Epidermal melanocyte (primary cell): ENCODE measurements around the gene NYAP2.
A peak's percentile ranks its signal among the peaks of the same experiment; 100 is the strongest.

Experiments
- DNase-seq: peaks from one replicate; pipeline ENCODE4 v3.0.0; 2011; ENCODE audit warnings: low spot score; ENCODE audit not compliant: insufficient read length

The NYAP2 gene

GRCh38 chr2:225399504-225399903 lies at the start of gene NYAP2:
NYAP2 (plus strand) TSS chr2:225399710; CDS start chr2:225408881, 9,171 bp downstream.
- DNase-seq, result no peak

GRCh38 chr2:225353579-225354085 lies 45.9 kb upstream of the NYAP2 start:
- DNase-seq, result no peak

GRCh38 chr2:225354281-225354774 lies 45.2 kb upstream of the NYAP2 start:
- no peak for DNase-seq

DNA sequence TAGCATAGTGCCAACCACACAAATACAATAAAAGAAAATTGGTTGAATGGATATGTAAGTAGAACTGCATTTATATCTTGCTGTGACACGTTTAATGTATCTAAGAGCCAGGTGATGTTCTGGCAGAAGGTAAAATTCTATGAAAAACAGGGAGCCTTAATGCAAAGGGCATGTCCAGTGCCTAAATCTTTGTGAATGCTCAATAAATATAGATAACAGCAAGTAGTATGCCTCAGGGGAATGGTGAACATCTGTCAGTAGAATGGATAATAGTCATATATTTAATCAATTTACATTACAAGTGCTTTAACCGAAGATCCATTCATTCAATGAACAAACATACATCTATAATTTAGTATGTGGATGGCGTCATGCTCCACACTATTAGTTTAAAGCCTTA lies 43.7 kb upstream of the NYAP2 start:
- no peak for DNase-seq

DNA sequence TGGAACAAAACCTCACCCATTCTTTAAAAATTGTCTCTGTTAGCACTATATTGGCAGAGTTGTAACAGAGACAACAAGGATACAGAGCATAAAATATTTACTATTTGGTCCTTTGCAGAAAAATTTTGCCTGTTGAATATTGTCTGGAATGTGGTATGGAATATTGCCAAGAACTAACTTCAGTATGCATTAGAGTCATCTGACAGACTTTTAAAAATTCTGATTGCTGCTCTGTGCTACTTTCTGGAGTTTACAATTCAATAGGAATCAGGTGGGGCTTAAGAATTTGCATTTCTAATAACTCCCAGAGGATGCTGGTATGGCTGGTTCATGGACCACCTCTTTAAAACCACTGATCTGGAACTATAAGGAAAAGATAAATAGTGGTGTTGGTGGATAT lies 32.8 kb upstream of the NYAP2 start:
- no peak for DNase-seq

- no peak for DNase-seq
Measured at GRCh38 chr2:225367482-225367881, 32.0 kb upstream of the NYAP2 start.

GRCh38 chr2:225378984-225379383 lies 20.5 kb upstream of the NYAP2 start:
- DNase-seq, result no peak

GRCh38 chr2:225379856-225380255 lies 19.7 kb upstream of the NYAP2 start:
- DNase-seq, result no peak

DNA sequence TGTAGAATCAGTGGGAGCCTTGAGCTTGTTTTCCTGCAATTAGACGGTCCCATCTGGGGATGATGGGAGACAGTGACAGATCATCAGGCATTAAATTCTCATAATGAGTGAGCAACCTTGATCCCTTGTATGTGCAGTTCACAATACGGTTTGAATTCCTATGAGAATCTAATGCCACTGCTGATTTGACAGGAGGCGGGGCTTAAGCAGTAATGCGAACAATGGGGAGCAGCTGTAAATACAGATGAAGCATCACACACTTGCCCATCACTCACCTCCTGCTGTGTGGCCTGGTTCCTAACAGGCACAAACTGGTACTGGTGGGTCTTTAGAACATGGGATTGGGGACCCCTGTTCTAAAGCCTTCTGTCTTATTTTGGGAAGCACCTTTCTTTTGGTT lies 17.9 kb upstream of the NYAP2 start:
- no peak for DNase-seq

- DNase-seq, result no peak
Measured at GRCh38 chr2:225398372-225398771, 1.1 kb upstream of the NYAP2 start.

DNA sequence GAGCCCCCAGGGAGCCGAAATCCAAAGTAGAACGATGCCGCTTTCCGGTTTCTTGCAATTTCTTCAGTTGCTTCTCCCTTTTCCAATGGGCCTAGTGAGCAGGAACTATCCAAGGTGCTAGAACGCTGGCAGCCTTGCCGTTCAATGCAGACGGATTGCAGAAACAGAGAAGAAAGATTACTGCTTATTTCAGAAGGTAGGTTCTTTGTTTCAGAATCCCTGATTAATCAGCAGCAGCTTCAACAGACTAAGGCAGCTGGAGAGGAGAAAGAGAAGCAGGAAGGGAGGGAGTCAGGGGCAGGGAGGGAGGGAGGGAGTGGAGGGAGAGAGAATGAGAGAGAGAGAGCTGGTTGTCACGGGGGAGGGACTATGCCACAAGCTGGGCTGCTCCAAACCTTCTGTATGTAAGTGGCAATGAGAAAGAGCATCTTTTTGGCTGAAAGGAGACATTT lies 576 bp downstream of the NYAP2 start:
- DNase-seq, result peak; percentile 25

GRCh38 chr2:225400546-225401400 lies 1.3 kb downstream of the NYAP2 start:
- no peak for DNase-seq

DNA sequence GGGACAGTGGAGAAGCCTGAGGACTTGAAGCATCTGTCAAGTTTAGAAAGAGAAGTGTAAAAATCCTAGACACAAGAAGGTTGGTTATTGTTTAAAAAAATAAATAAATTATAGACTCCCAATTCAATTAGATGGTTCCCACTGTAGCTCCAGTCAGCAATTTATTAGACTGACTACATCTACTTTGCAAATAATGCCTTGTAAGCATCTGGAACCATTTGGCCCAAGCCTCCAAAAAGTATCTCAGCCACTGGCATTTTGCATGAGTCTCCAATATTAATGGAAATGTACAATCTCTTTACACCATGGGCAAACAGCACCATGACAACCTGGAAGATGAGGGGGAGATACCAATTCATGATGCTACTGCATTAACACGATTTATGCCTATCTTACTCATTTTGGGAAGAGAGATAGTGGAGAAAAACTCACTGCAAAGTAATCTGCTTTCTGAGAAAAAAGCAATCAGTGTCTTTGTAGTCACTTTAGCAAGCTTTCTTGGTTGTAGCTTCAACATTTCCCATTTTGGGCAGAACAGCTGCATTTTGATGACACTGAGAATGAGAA lies 2.8 kb downstream of the NYAP2 start:
- no peak for DNase-seq

- no peak for DNase-seq
Measured at GRCh38 chr2:225411452-225411851, 11.9 kb downstream of the NYAP2 start.

DNA sequence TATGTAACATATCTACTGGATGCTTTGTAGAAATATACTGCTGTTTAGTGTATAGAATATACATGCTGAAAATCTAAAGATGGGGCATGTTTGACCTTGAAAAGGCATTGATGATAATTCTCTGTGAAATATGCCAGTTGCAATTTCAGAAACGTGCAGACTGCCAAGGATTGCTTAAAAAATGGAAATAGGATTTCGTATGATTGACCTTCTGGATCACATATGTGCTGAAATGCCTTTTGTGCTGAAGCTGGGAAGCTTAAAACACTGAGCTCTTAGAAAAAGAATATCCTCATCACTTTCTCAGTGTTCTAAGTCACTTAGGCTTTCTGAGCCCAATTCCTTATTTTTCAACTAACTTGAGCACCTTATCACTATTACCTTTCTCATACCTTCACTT lies 14.3 kb downstream of the NYAP2 start:
- no peak for DNase-seq

DNA sequence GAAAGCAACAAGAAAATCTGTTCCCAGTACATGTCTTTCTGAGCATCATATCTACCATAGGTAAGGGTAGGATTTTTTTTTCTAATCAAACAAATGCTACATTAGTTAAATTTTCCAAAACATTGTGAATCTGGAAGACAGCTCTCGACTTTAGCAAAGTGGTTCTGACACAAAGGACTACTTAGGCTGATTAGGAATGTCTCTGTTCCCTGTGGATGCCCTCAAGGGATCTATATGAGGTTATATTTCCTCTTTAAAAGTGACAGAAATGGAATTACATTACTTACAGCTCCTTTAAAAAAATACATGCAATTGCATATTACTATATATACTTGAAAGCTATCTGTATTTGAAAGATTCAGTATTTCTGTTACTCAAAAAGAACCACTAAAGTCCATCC lies 15.4 kb downstream of the NYAP2 start:
- DNase-seq, result no peak

- DNase-seq, result no peak
Measured at GRCh38 chr2:225415341-225415740, 15.8 kb downstream of the NYAP2 start.

DNA sequence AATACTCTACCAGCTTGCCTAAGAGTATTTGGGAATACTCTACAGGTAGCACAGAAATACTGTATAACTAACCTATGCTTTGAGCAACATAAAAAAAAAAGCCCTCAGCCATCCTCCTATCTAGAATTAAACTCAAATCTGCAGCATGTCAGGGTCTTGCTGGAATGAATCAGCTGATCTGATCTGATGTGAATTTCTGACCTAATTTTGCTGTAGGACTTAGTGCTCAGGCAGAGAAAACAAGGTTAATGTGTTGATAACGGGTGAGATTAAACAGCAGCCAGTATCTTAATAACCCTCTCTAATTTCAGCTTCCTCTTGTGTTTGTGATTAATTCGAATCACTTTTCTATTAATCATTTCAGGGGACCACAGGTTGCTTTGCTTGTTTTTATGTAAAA lies 16.3 kb downstream of the NYAP2 start:
- DNase-seq, result no peak

GRCh38 chr2:225416616-225417367 lies 17.3 kb downstream of the NYAP2 start:
- no peak for DNase-seq

DNA sequence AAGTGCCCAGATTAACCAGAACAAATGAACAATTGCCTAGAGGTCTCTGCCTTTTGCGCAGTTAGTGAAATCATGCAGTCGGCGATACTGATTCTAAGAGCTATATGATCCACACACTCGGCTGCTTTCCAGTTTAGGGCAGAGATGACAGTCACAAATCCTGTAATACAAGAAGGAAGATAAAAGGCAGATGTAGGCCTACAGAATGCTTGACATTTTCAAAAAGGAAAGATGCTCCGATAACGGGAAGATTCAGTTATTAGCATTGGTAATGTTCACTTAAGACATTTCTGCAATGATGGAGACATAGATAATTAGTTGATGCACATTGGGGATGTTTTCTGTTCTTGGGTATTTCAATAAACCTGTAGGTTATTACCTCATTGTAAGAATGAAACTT lies 19.5 kb downstream of the NYAP2 start:
- no peak for DNase-seq

- DNase-seq, result no peak
Measured at GRCh38 chr2:225422145-225422544, 22.6 kb downstream of the NYAP2 start.

DNA sequence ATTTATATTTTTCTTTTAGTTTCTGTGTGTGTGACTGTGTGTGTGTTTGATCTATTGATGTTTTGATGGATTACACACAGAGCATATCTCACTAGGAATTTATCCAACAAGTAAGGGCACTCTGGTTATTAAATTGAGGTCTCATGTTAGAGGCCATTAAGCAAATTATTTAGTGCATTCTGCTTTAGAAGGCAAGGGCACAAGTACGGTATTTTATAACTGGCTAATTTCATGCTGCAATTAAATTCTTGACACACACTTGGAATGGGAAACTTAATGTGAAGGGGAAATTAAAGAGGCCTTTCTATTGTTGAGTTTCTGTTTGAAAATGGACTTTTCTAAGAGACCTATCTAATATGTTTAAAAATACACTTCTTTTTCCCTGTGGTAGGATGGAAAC lies 25.8 kb downstream of the NYAP2 start:
- DNase-seq, result no peak
